DMS153 treated with DMSO at 0.1 percent for 48 hours (cell line): ENCODE results near the gene C1orf185.
"Not testable (repeated sequence)": the region's sequence is repeated elsewhere in the genome, so short reads cannot be mapped to it uniquely, and the experiment has no call there.

Experiments used
- DNase-seq: peaks from one replicate; lab custom pipeline; 2025; ENCODE audit not compliant: unreplicated experiment; lab: John Stamatoyannopoulos, UW

Gene C1orf185

DNA sequence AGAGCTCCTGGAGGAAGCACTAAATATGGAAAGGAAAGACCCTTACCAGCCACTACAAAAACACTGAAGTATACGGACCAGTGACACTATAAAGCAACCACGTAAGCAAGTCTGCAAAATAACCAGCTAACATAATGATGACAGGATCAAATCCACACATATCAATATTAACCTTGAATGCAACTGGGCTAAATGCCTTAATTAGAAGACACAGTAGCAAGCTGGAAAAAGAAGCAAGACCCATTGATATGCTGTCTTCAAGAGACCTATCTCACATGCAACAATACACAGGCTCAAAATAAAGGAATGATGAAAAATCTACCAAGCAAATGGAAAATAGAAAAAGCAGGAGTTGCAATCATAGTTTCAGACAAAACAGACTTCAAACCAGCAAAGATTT, 31.0 kb downstream of the C1orf185 start:
- no peak for DNase-seq

DNA sequence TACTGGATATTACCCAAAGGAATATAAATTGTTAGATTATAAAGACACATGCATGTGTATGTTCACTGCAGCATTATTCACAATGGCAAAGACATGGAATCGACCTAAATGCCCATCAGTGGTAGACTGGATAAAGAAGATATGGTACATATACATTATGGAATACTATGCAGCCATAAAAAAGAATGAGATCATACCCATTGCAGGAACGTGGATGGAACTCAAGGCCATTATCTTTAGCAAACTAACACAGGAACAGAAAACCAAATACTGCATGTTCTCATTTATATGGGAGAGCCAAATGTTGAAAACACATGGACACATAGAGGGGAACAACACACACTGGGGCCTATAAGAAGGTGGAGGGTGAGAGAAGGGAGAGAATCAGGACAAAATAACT, 35.7 kb downstream of the C1orf185 start:
- DNase-seq = not testable (repeated sequence)

DNA sequence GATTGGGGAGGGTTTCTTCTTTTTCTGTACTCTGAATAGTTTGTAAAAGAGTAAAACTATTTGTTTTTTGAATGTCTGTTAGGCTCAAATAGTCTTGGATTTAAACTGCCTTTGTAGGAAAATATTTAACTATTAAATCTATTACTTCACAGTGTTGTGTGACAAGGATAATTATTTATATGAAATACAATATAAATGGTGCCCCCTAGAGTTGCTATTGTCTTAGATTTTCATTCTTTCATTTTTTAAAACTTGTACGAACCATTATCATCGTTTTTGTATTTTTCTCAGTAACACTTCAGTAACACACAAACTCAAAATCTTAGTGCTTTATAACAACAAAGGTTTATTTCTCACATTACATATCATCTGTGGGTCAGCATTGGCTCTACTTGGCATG, 37.4 kb downstream of the C1orf185 start:
- no peak for DNase-seq

DNA sequence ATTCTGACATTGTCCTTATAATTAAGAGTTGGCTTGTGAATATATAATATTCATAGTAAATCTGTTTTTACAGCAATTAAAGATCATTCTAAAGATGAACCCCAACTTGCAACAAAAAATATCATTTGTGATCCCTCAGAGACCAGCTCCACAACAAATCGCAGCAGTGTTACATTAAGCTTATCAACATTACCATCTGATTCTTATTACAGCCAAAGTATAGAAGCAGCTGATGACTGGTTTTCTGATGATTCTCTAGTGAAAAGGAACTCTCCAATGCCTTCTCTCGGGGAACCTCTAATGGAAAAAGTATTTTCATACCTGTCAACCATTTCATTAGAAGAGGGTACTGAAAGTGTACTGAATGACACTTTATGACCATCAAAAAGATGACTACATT, 45.4 kb downstream of the C1orf185 start:
- no peak for DNase-seq

DNA sequence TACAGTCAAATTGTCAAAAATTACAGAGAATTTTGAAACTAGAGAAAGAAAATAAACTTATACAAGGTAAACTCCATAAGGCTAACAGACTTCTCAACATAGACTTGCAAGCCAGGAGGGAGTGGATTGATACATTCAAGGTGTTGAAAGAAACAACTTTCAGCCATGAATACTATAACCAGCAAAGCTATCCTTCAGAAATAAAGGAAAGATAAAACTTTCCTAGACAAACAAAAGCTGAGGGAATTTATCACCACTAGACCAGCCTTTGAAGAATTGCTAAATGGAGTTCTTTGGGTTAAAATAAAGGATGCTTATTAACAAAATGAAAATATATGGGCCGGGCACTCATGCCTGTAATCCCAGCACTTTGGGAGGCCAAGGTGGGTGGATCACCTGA, 52.7 kb downstream of the C1orf185 start:
- no peak for DNase-seq

DNA sequence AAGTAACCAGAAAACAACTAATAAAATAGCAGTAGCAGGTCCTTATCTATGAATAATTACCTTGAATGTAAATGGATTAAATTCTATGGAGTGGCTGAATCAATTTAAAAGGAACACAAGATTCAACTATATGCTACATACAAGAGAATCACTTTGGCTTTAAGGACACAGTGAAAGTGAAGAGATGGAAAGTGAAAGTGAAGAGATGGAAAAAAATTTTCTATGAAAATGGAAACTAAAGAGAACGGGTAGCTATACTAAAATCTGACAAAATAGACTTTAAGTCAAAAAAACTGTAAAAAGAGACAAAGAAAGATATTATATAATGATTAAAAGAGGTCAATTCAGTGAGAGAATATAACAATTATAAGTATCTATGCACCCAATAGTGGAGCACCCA, 54.7 kb downstream of the C1orf185 start:
- no peak for DNase-seq

DNA sequence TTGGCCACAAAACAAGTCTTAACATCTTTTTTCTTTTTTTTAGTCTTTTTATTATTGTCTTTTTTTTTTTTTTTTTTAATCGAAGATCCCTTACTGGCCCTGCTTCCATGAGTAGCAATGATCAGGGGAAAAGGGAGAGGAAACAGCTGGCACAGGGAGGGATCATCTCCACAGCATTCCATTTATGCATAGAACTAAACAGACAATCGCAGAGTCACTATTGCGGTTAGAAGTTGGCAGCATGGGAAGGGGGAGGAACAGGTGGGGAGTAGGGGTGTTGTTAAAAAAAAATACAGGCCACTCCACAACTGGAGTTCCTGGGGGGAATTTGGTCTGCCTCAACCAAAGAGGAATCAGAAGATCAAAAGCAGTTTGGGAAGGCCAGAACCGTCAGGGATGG, 55.4 kb downstream of the C1orf185 start:
- DNase-seq = no peak

DNA sequence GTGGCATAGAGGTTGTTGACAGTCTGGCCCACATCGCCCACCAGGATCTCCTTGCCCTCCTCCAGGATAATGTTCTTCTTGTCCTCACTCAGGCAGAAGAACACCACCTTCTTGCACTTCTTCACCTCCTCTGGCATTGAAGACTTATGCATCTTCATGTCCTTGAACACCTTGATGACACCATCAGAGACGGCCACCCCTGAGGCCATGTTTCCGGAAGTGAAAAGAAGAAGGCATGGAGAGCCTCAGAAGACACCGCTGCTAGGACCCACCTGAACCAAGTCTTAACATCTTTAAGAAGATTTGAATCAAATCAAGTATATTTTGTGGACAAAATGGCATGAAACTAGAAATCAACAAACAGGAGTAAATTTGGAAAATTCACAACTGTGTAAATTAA, 56.2 kb downstream of the C1orf185 start:
- DNase-seq = no peak

DNA sequence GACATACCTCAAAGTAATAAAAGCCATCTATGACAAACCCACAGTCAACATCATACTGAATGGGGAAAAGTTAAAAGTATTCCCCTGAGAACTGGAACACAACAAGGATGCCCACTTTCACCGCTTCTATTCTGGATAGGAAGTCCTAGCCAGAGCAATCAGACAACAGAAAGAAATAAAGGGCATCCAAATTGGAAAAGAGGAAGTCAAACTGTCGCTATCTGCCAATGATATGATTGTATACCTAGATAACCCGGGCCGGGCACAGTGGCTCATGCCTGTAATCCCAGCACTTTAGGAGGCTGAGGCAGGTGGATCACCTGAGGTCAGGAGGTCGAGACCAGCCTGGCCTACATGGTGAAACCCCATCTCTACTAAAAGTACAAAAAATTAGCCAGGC, 60.5 kb downstream of the C1orf185 start:
- DNase-seq = not testable (repeated sequence)

DNA sequence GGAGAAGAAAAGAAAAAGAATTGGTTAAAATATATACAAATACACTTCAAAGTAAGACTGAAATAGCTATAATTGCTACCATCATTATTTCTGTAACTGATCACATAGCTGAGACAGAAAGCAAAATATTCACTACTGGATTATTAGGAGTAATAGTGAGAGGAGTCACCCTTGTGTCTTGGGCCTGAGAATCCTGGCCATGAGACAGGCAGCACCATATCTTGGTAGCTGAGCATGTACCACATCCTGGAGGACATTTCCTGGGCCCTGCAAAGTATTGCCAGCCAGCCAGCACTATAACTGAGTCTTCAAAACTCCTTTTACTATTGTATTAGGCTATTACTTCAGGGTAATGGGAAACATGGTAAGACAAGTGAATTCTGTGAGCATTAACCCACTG, 63.5 kb downstream of the C1orf185 start:
- DNase-seq = no peak

DNA sequence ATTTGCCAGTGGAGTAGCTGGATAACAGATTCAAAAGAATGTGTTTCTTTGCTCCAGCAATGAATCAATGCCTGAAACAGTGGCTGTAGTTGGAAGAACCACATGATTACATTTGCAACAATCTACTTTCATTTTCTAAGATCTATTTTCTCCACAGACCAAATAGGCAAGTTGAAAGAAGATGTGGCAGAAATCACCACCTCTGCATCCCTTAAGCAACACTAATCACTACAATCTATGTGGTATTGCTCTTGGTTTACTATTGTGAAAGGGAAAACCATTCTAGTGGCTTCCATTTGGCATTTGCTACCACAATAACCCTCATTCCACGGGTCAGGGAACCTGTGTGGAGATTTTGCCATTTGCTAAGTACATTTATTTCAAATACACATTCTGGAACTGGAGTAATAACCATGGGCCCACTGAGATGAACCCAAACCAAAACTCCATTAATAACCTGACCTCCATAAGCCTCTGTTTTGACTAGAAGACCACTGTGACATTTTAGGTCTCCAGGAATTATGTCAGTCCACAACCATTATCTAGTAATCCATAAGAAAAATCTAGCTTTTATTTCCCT, 66.3 kb downstream of the C1orf185 start:
- no peak for DNase-seq

DNA sequence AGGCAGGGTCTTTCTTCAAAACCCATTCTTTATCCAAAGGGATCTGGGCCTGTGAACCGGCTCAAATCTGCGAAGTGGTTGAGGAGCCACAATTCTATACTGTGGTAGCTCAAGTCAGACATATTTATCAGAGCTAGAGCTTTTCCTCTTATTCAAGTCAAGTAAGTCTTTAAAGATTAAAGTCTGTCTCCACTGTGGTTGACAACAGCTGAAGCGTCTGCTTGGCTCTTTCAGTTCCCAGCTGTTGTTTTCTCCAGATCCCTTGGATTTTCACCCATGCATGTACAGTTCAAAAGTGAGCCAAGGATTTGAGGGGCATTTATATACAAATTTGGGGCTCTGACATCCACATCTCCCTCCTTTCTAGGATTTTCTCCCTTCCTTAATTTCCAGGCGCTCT, 66.9 kb downstream of the C1orf185 start:
- DNase-seq = no peak

DNA sequence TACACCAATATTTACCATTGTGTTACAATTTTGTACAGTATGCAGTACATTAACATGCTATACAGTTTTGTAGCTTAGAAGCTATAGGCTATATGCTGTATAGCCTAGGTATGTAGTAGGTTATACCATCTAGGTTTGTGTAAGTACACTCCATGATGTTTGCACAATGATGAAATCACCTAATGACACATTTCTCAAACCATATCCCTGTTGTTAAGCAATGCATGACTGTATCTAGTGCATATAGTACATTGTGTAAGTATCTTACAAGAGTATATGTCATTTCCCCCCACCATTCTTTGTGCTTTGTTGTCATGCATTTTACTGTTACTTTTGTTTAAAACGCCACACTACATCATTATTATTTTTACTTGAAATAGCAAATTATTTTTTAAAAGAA, 68.3 kb downstream of the C1orf185 start:
- no peak for DNase-seq

DNA sequence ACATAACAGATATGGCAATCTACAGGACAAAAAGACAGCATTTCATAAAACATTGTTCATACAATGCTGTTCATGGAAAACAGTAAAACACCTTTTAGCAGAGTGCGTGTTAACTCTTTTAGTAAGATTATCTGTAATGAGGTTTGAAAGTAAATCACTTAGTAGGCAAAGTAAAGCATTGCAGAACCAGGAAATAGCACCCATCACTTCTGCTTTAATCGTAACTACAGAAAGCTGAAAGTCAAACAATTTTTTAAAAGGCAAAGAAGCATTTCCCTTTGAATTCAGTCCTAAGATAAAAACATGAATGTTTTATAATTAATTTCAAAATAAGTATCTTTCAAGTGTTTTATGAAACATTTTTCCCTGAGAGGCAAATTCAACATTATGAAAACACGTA, 70.8 kb downstream of the C1orf185 start:
- DNase-seq = no peak

DNA sequence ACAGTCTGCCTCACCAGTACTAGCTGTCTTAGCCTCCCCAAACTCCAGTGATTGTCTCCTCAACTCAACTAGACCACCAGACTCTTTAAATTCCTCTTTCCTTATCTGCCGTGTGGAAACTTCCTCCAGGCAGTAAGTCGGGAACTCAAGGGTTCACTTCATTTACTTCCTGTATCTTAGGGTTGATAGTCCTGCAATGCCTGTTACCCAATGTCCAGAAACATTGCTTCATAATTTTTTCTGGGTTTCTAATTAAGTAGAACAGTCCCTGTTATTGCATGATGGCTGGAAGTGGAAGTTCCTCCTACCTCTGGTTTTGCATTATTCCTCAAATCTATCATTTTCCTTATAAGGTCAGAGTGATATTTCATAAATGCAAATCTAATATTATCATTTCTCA, 73.2 kb downstream of the C1orf185 start:
- no peak for DNase-seq

DNA sequence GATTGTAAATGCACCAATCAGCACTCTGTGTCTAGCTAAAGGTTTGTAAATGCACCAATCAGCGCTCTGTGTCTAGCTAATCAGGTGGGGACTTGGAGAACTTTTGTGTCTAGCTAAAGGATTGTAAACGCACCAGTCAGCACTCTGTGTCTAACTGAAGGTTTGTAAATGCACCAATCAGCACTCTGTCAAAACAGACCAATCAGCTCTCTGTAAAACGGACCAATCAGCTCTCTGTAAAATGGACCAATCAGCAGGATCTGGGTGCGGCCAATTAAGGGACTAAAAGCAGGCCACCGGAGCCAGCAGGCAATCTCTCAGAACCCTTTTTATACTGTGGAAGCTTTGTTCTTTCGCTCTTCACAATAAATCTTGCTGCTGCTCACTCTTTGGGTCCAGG, 76.0 kb downstream of the C1orf185 start:
- DNase-seq = not testable (repeated sequence)

DNA sequence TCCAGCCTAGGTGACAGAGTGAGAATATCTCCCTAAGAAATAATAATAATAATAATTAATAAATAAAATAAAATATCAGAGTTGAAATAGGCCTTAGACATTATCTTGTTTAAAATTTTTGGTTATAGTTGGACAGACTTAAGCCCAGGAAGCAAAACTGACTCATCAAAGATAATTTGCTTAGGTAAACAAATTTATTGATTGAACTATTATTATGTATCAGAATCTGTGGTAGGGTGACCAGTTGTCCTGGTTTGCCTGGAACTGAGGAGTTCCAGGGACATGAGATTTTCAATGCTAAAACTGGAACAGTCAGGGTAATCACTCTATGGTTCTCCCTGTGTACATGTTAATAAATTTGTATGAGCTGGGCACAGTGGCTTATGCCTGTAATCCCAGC, 86.2 kb downstream of the C1orf185 start:
- DNase-seq = no peak

DNA sequence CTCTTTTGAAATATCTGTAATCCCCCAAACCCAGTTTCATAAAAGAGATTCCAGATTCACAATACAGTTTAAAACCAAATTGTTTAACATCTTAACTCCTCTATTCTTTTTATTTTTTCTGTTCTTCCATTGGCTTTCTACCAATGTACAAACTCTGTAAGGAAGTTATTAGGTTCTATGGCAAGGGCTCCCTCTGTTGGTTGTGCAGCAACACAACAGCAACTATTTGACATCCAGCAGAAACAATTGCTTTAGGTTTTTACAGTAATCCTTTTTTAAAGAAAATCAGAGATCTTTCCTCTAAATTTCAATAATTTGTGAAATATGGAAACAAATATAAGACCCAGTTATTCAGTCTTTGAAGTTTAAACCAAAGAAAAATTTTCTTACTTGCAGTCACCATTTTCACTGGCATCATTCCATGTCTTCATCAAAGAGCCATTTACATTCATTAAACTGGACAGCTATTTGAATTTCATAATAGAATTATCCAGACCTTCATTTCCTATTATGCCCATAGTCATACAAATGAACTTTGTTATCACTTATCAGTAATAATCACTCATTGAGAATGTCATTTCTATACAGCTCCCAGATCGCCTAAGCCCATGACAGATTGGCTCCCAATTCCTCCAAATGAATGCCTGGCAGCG, 87.5 kb downstream of the C1orf185 start:
- peak; percentile 78 for DNase-seq

DNA sequence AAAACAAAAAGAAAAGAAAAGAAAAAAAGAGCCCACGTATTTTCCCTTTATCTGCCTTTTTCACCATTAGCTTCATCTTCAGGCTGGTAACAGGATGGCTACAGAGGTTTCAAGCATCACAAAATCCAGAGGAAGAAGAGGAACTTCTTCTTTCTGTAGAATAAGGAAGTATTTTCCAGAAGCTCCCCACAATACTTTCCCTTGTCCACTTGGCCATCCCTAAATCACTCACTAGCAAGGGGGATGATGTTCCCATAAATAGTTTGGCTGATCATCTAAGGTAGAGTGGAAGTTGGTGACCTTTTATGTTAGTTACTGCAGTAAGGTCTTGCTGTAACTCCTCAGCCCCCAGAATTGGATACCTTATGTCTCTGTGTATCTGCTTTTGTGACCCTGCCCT, 88.9 kb downstream of the C1orf185 start:
- DNase-seq = no peak

DNA sequence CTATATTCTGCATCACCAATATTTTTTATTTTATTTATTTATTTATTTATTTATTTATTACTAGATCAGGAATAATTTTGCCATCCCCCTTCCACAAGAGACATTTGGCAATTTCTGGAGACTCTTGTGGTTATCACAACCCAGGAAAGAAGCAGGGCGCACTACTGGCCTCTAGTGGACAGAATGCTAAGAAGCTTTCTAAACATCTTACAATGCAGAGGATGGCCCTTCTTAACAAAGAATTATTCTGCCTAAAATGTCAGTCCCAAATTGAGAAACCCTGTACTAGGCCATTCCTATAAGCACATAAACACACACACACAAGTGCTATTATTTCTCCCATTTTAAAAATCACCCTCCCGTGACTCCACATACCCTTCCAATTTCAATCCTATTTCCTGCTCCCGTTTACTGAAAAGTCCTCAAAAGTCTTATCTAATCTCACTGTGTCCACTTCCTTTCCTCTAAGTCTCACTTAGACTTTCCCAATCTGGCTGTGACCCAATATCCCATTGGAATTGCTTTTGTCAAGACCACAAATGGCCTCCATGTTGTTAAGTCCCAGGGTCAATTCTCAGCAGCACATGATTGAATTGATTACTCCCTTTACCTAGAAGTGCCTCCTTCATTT, 90.3 kb downstream of the C1orf185 start:
- peak; percentile 39 for DNase-seq

DNA sequence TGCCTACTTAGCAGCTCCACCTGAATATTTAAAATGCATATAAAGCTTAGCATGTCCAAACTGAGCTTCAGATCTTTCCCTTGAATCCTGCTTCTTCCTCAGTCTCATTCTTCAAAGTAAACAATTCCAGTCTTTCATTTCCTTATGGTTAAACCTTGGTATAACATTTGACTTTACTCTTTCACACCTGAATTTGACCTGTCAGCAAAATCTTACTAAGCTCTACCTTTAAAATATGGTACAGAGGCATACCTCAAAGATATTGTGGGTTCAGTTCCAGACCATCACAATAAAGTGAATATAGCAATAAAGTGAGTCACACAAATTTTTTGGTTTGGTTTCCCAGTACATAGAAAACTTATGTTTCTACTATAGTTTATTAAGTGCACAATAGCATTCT, 91.5 kb downstream of the C1orf185 start:
- DNase-seq = no peak
